Smooth muscle cell (in vitro differentiated cells): ENCODE data around the gene PIMREG. TPM values are rescaled to one million over a fixed set of nuclear protein-coding genes. Genes with fewer than 3 reads are reported as not detected.

Experiments used
- DNase-seq: peaks from one replicate; lab custom pipeline; 2025; ENCODE audit not compliant: unreplicated experiment; lab: John Stamatoyannopoulos, UW
- H2AFZ ChIP-seq: fragments of 200-600 bp; sonication (generic); 2 replicates; pipeline ENCODE4 v1.6.0; 2016; ENCODE audit warnings: antibody characterized with exemption, low read depth, mild to moderate bottlenecking
- H3F3A ChIP-seq: fragments of 200-600 bp; sonication (generic); 2 replicates; pipeline ENCODE4 v1.6.0; 2017; ENCODE audit warnings: antibody characterized with exemption, low read depth
- H3K27ac ChIP-seq: fragments of 200-600 bp; sonication (generic); 2 replicates; pipeline ENCODE4 v1.5.1; 2016; ENCODE audit warnings: low read depth, mild to moderate bottlenecking
- H3K27me3 ChIP-seq: fragments of 200-600 bp; sonication (generic); 2 replicates; pipeline ENCODE4 v1.6.1; 2016; ENCODE audit warnings: low read depth, mild to moderate bottlenecking
- H3K36me3 ChIP-seq: fragments of 200-600 bp; sonication (generic); 2 replicates; pipeline ENCODE4 v1.5.1; 2016; ENCODE audit warnings: low read depth
- H3K4me1 ChIP-seq: fragments of 200-600 bp; sonication (generic); 2 replicates; pipeline ENCODE4 v1.5.1; 2016; ENCODE audit warnings: low read depth
- H3K4me2 ChIP-seq: fragments of 200-600 bp; sonication (generic); 2 replicates; pipeline ENCODE4 v1.6.0; 2016; ENCODE audit warnings: mild to moderate bottlenecking
- H3K4me3 ChIP-seq: fragments of 200-600 bp; sonication (generic); 2 replicates; pipeline ENCODE4 v1.5.1; 2016; ENCODE audit warnings: mild to moderate bottlenecking
- H3K79me2 ChIP-seq: fragments of 200-600 bp; sonication (generic); 2 replicates; pipeline ENCODE4 v1.6.0; 2016; ENCODE audit warnings: low read depth, mild to moderate bottlenecking
- H3K9ac ChIP-seq: fragments of 200-600 bp; sonication (generic); 2 replicates; pipeline ENCODE4 v1.6.0; 2016; ENCODE audit warnings: low read depth
- H3K9me3 ChIP-seq: fragments of 200-600 bp; sonication (generic); replicated peaks from 2 replicates; pipeline ENCODE4 v1.5.1; 2016; ENCODE audit warnings: low read depth
- H4K20me1 ChIP-seq: fragments of 200-600 bp; sonication (generic); 2 replicates; pipeline ENCODE4 v1.6.0; 2016; ENCODE audit warnings: low read depth
- WGBS: methylation state at CpG from one replicate; pipeline ENCODE4 v1.1.7; 2016; ENCODE audit warnings: low lambda C conversion rate; 5-methylcytosine and 5-hydroxymethylcytosine counted together
- polyA plus RNA-seq: library from polyadenylated mRNA; unstranded; fragments of >200 nt; fragmentation: Nextera tagmentation; extraction: Ambion mirVana; gene quantifications from 2 replicates; pipeline ENCODE4 v1.2.1, GENCODE V29; 2016
- total RNA-seq: library from RNA; depleted of rRNA; stranded (reverse); fragments of >200 nt; gene quantifications from 2 replicates; pipeline ENCODE4 v1.2.3, GENCODE V29; 2014
- TF ChIP-seq, protein P1 (sequence below): fragments of 200-600 bp; sonication (generic); IDR thresholded peaks from 2 replicates; pipeline ENCODE4 v1.5.1; 2017; ENCODE audit warnings: borderline replicate concordance, mild to moderate bottlenecking, antibody characterized with exemption; ENCODE audit not compliant: insufficient read depth, poor library complexity, severe bottlenecking

PIMREG gene
- total and polyA plus RNA-seq, 2 experiments from 2014 or later = 3.5 to 11.7 TPM

DNA sequence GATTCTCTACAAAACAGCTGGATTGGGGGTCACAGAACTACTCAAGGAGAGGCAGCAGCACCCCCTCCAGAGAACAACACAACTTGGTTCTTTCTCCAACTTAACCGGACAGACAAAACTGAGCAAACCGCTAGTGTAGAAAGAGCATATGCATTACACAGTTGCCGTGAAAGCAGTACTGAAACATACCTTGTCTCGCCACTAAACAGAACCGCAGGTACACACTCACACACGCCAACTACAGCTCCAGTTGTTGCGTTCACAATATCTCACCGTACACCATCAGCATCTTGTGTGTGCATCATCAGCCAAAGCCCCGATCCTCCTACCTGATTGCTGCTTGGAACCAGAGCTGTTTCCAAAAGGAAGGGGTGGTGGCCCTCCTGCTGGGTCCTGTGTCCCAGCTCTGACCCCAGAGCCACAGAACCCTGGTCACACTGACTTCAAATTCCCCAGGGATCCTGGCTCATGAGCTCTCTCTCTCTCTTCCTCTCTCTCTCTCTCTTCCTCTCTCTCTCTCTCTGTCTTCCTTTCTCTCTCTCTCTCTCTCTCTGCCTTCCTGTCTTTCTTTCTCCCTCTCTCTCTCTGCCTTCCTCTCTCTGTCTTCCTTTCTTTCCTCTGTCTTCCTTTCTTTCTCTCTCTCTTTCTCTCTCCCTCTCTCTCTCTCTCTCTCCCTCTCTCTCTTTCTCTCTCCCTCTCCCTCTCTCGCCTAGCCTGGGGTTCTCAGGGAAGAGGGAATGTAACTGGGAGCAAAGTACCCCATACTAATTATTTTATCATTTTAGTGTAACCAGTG is 8.4 kb downstream of the PIMREG start:
- Histone ChIP-seq H3K27me3 (peaks cover 26% of the 10 kb centered on the region), H4K20me1 (no peaks in the 10 kb centered on the region), H3K36me3 (no peaks in the 10 kb centered on the region), H3K79me2 (no peaks in the 10 kb centered on the region), H3K27ac (no peak overlapping the region), H2AFZ (no peak overlapping the region), H3K4me2 (no peak overlapping the region), H3K9ac (no peak overlapping the region), H3K4me3 (no peak overlapping the region), H3F3A (no peaks in the 10 kb centered on the region), H3K4me1 (peaks cover 4% of the 10 kb centered on the region), H3K9me3 (no peaks in the 10 kb centered on the region)
- TF ChIP-seq, protein P1, sequence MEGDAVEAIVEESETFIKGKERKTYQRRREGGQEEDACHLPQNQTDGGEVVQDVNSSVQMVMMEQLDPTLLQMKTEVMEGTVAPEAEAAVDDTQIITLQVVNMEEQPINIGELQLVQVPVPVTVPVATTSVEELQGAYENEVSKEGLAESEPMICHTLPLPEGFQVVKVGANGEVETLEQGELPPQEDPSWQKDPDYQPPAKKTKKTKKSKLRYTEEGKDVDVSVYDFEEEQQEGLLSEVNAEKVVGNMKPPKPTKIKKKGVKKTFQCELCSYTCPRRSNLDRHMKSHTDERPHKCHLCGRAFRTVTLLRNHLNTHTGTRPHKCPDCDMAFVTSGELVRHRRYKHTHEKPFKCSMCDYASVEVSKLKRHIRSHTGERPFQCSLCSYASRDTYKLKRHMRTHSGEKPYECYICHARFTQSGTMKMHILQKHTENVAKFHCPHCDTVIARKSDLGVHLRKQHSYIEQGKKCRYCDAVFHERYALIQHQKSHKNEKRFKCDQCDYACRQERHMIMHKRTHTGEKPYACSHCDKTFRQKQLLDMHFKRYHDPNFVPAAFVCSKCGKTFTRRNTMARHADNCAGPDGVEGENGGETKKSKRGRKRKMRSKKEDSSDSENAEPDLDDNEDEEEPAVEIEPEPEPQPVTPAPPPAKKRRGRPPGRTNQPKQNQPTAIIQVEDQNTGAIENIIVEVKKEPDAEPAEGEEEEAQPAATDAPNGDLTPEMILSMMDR = no peak
- 92% methylated on average over 10 of the region's 10 CpGs for WGBS
- no peak for DNase-seq

DNA sequence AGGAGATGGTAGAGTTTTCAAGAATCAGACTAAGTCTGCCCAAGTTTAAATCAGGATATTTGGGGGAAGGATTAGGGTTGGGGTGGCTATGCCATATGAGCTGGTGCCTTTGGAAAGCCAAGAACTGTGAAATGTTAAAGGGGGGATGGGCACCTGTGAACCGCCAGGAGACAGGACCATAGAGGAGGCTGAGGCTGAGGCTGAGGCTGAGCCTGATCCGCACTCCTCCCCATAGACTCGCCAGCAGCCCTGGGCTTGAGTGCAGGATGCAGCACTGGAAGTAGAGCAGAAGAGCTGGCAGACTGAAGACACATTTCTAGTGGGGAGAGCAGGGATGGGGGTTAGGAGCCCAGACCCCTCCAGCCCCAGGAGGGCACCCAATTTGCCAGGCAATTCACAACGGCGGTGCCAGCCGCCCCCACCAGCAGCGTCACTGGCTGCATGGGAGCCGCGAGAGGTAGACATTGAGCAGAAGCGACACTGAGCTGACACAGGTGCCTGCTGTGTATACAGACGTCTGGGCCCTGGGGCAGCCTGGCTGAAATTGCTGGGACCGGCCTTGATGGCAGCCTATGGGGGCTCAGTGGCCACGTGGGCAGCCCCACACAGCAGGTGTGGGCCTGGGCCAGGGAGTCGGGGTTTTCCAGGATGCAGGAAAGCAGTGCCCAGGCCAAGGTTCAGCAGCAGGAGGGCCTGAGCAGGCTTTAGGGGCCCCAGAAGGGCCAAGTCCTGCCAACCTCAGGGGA is 9.2 kb downstream of the PIMREG start:
- Histone ChIP-seq H4K20me1 (no peaks in the 10 kb centered on the region), H3K4me3 (no peak overlapping the region), H3F3A (no peaks in the 10 kb centered on the region), H3K27me3 (peaks cover 26% of the 10 kb centered on the region), H3K4me2 (no peak overlapping the region), H3K27ac (no peak overlapping the region), H3K9ac (no peak overlapping the region), H3K4me1 (peaks cover 4% of the 10 kb centered on the region), H3K79me2 (no peaks in the 10 kb centered on the region), H3K36me3 (no peaks in the 10 kb centered on the region), H2AFZ (no peak overlapping the region), H3K9me3 (no peaks in the 10 kb centered on the region)
- TF ChIP-seq, protein P1 = no peak
- no peak for DNase-seq
- 72% methylated on average over 14 of the region's 14 CpGs for WGBS

DNA sequence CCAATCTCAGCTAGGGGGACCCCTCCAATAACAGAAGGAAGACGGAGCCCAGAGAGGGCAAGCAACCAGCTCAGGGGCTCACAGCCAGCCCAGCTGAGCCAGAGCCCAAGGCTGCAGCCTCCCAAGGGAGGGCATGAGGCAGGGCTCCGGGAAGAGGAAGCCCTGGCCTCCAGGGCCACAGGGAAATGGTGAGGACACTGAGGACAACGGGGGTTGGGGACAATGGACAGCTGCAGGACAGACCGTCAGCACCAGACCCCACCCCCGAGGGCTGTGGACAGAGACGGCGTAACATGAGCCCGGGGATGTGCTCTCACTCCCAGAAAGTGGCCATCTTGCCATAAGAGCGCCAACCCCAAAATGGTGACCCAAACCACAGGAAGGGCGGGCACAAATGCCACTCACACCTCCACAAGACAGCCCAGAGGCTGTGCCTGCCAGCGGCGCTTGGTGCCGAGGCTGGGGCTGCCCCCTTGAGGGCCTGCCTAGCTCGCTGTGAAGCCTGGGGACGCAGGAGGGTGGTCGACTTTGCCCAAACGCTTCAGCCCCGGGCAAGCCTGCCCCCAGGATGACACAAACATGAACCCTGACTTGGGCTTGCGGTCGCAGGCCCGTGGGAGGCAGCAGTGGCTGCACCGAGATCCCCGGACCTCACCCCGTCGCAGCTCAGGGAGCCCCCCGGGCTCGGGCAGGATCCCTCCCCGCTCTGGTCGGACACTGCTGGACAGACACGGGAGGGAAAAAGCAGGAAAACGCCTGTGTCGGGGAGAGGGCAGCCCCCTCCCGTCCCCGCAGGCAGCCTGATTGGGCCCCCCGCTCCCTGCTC is 10.5 kb downstream of the PIMREG start:
- H3K9ac ChIP-seq = no peak overlapping the region
- H3K27me3 ChIP-seq = peaks cover 26% of the 10 kb centered on the region
- whole genome bisulfite sequencing = 28% methylated on average over 32 of the region's 35 CpGs
- H3K79me2 ChIP-seq = no peaks in the 10 kb centered on the region
- no peaks in the 10 kb centered on the region for H3K36me3 ChIP-seq
- H4K20me1 ChIP-seq = no peaks in the 10 kb centered on the region
- H3K27ac ChIP-seq = no peak overlapping the region
- H3F3A ChIP-seq = no peaks in the 10 kb centered on the region
- peaks cover 4% of the 10 kb centered on the region for H3K4me1 ChIP-seq
- peak overlapping the region; percentile 36 for H3K4me3 ChIP-seq
- no peak for DNase-seq
- H2AFZ ChIP-seq = no peak overlapping the region
- TF ChIP-seq, protein P1 = no peak
- peak overlapping the region; percentile 80 for H3K4me2 ChIP-seq
- H3K9me3 ChIP-seq = no peaks in the 10 kb centered on the region
